GM19324 (cell line): ENCODE data around the gene LMBR1.
"Not testable (repeated sequence)": the region's sequence is repeated elsewhere in the genome, so short reads cannot be mapped to it uniquely, and the experiment has no call there.

ENCODE experiments used
- ATAC-seq: cut with Tn5 transposase; IDR thresholded peaks from one replicate; pipeline ENCODE4 v1.9.1; 2021; ENCODE audit warnings: mild to moderate bottlenecking, moderate library complexity; ENCODE audit not compliant: unreplicated experiment, low FRiP score

Gene LMBR1

DNA sequence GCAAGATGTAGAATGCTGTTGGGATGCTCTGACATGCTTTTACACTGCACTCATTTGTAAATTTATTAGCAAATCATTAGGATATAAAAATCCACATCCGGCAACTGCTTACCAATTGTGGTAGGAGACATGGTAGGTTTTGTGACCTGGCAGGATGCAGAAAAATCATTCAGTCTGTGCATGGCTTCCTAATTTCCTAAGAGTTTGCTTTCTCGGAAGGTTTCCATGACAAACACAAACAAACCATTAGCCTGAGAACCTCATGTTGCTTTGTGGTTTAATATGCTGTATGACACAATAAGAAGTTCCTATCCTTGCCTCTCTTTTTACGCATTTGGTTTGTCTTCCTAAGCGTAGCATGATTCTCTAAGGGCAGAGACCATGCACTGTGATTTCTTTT, 14.7 kb upstream of the LMBR1 start:
- no peak for ATAC-seq

DNA sequence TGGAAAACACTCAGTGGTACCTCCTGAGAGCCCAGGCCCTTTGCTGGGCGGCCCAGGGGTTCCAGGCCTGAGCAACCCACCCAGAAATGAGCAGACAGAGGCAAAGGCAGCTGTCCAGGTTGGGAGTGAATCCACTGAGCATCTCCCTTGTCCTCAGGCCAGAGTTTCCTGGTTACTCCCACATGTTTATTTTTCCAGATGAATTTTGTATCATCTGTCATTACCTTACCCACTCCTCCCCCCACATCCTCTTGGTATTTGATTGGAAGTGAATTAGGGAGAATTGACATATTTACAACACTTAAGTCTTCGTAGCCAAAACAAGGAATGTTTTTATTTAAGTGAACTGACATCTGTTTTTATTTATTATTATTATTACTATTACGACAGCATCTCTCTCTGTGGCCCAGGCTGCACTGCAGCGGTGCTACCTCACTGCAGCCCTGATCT, 13.2 kb upstream of the LMBR1 start:
- ATAC-seq, result no peak

DNA sequence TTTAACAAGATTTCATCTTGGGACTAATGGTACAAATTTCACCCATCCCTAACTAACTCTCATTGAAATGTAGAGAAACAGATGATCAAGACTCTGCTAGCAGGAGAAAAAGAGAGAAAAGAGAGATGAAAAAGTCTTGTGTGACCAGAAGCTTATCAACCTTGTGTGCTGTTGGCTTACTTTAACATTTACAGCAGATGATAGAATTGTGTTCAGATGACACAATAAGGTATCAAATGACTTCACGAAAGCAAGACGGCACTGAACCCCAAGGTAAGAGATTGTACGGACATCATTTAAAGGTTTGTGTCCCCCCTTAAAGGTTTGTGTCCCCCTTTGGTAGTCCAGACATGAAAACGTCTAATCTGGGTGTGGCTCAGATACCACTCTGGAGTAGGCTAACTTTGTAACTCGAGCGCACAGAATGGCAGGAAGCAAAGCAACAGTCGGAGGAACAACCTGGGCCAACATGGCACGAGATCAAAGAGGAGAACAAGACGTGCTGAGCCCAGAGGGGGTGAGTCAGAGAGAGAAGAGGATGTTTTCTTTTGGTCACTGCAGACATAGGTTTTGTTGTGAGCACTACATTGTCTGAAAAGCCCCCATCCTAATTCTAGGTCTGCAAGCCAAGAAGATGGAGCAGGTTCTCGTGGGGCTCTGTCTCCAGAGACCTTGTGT, 10.4 kb upstream of the LMBR1 start:
- ATAC-seq, result no peak

DNA sequence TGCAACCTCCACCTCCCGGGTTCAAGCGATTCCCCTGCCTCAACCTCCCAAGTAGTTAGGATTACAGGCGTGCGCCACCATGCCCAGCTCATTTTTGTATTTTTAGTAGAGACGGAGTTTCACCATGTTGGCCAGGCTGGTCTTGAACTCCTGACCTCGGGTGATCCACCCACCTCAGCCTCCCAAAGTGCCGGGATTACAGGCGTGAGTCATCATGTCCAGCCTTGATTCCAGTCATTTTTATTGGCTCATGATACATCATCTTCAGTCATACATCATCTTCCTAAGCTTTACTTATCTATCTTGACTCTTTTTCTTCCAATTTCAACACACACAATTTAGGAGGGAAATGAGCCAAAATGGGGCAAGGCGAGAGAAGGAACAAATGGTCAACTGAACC, 7.1 kb upstream of the LMBR1 start:
- not testable (repeated sequence) for ATAC-seq

DNA sequence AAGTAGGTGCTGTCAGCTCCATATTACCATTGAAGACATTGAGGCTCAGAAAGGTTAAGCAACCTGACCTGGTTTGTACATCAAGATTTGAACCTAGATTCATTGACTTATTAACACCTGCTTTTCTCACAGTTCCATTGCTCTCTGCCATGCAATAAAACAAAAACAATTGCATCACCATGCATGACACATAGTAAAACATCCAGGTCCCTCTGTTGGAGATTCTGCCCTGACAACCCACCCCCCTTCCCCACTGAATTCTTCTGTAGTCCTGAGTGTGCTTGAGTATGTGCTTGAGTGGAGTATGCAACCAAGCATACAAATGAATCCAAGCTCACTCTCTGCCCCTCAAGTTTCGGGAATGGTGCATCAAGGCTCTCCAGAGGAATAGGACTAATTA, 6.0 kb upstream of the LMBR1 start:
- ATAC-seq, result no peak

DNA sequence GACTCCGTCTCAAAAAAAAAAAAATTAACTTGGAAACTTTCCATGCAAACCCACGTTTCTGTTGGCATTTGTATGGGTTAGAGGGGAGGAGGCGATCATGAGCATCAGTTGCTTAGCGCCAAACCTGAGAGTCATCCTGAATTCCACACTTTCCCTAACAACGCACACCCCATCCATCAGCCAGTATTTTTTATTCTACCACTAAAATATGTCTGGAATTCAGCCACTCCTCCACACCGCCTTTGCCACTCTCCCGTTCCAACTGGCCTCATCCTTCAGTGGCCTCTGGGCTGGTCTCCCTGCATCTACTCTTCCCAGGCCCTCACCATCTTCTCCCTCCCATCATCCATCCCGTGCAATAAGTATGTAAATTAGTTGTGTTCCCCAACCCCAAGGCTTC, 4.7 kb upstream of the LMBR1 start:
- no peak for ATAC-seq

DNA sequence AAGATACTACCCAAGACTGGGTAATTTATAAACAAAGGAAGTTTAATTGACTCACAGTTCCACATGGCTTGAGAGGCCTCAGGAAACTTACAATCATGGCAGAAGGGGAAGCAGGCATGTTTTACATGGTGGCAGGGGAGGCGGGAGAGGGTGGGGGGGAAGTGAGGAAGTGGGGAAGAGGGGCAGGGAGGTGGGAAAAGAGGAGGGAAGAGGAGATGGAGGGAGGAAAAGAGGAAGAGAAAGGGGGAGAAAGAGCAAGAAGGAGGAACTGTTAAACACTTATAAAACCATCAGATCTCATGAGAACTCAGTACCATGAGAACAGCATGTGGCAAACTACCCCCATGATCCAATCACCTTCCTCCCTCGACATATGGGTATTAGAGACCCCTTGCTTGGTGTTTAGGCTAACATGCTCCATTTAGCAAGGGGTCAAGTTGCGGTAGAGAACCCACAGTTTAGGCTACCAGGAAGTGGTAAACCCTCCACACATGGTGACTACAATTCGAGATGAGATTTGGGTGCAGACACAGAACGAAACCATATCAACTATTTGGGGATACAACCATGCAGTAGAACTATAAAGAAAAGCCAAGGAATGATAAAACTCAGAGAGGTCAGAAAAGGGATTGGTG, 3.5 kb upstream of the LMBR1 start:
- no peak for ATAC-seq

DNA sequence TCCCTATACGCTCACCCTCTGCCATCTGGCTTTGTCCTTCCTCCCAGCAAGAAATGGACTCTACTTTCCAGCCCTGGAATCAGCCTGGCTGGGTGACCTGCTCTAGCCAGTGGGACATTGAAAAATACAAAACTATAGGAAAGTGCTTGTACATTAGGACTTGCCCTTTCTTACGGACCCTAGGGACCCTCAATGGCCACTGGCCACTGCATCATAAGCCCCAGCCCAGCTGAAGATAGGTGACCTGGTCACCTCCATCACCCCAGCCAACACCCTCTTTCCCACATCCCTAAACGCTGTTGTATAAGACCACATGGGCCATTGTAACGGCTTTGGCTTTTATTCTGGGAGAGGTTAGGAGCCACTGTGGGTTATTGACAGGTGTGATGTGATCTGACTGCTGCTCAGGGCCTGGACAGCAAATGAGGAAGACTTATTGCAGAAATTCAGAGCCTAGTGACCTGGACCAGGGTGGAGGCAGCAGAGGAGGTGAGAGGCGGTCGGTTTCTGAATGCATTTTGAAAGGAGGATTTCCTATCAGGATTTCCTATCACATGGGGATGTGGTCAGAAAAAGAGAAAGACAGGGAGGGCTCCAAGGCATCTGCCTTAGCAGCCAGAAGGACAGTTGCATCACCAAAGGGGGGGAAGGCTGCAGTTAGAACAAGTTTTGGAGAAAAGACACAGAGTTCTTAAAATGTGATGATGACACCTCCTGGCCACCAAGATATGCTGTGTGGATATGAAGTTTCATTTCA, 2.2 kb upstream of the LMBR1 start:
- no peak for ATAC-seq

DNA sequence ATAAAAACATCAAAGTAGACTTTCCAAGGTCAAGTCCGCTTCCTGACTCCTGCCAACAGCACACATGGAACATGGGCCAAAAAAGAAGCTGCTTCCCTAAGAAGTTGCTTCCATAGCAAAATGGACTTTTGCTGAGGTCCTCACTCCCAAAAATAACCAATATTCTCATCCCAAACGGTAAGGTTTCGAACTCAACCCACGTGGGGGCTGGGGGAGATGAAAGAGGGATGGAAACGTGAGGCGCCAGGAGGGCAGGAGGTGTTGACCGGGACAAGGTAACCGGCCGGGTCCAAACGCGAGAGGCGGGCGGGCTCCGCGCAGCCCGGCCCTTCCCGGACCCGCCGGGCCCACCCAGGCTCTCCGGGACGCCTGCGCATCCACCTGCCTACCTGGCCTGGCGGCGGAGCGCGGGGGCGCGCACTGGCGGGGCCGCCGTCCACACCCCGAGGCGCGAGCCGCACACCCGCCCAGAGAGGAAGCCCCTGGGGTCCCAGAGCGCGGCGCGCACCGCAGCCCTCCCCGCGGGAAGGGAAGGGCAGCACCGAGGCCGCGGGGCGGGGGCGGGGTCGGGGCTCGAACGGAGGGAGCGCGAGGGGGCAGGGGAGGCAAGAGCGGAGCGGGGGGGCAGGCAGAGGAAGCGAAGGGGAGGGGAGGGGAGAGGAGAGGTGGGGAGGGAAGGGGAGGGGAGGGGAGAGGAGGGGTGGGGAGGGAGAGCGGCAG, 742 bp downstream of the LMBR1 start:
- peak; percentile 29 for ATAC-seq

DNA sequence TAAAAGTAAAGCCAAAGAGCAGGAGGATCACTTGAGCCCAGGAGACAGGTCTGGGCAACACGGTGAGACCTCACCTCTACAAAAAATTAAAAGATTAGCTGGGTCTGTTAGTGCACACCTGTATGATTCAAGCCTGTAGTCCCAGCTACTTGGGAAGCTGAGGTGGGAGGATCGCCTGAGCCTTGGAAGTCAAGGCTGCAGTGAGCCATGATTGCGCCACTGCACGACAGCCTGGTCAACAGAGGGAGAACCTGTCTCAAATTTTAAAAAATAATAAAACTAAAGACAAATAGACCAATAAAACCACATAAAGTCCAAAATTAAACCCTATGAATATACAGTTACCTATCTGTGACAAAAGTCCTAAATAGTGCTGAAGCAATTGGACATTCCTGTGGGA, 3.2 kb downstream of the LMBR1 start:
- ATAC-seq, result no peak

DNA sequence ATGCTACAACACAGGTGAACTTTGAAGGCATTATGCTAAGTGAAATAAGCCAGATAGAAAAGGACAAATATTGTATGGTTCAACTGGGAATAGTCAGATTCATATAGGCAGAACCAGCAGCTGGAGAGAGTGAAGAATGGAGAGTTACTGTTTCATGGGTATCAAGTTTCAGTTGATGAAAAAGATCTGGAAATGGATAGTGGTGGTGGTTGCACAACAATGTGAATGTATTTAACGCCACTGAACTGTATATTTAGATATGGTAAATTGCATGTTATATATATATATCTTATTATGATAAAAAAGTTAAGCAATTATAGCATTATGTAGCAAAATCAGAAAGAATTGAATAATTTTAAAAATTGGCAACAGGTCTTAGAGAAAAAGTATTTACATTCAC, 3.9 kb downstream of the LMBR1 start:
- ATAC-seq, result no peak

DNA sequence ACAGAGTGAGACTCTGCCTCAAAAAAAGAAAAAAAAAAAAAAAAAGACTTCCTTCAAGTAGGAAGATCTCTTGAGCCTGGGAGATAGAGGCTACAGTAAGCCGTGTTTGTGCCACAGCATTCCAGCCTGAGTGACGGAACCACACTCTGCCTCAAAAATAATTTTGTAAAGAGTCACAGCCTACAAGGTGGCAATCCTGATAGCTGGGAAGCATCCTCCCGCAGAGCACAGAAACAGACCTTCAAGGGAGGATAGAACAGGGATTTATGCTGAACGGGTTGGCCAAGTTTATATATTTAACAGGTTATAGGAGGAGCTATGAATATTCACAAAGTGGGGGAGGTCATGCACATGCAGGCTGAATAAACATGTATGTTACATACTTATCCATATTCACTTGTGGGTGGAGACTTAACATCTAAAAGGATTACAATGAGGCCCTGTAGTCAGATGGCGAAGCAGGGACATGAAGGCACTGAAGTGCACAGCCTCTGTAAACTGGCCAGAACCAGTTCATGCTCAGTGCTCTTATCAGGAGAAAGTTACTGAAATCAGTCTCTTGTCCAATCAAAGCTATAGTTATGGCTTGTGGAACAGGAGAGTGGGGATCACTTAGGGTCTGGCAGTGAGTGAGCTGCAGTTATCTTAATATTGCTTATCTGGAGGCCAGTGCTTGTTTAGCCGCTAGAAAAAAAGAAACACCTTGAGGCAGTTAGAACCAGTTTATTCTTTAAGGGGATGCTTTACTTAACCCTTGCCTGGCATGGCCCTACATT, 6.8 kb downstream of the LMBR1 start:
- ATAC-seq, result no peak

DNA sequence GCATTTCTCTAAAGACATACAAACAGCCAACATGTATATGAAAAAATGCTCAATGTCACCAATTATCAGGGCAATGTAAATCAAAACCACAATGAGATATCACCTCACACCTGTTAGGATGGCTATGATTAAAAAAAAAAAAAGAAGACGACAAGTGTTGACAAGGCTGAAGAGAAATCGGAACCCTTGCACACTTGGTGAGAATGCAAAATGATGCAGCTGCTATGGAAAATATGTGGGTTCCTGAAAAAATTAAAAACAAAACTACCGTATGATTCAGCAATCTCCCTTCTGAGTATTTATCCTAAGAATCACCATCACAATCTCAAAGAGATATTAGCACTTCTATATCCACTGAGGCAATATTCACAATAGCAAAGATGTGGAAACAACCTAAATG, 11.3 kb downstream of the LMBR1 start:
- ATAC-seq, result no peak

DNA sequence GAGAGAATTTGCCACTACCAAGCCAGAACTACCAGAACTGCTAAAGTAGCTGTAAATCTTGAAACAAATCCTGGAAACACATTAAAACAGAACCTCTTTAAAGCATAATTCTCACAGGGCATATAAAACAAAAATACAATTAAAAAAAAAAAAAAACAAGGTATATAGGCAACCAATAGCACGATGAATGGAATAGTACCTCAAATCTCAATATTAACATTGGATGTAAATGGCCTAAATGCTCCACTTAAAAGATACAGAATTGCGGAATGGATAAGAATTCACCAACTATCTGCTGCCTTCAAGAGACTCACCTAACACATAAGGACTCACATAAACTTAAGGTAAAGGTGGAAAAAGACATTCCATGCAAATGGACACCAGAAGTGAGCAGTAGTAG, 17.2 kb downstream of the LMBR1 start:
- ATAC-seq, result no peak

DNA sequence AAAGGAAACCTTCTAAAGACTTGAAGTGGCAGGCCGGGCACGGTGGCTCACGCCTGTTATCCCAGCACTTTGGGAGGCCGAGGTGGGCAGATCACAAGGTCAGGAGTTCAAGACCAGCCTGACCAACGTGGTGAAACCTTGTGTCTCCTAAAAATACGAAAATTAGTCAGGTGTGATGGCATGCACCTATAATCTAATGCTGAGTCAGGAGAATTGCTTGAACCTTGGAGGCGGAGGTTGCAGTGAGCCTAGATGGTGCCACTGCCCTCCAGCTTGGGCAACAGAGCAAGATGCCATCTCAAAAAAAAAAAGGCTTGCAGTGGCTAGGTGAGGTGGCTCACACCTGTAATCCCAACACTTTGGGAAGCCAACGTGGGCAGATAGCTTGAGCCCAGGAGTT, 24.6 kb downstream of the LMBR1 start:
- not testable (repeated sequence) for ATAC-seq

DNA sequence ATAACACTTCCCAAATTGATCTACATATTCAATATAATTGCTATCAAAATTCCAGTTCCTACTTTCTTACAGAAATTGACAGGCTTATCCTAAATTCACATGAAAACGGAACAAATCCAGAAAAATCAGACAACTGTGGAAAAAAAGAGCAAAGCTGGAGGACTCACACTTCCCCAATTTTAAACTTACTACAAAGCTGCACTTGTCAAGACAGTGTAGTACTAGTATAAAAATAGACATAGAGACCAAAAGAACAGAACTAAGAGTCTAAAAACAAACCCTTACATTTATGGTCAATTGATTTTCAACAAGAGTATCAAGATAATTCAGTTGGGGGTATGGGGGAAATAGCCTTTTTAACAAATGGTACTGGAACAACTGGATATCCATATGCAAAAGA, 27.5 kb downstream of the LMBR1 start:
- ATAC-seq, result no peak

DNA sequence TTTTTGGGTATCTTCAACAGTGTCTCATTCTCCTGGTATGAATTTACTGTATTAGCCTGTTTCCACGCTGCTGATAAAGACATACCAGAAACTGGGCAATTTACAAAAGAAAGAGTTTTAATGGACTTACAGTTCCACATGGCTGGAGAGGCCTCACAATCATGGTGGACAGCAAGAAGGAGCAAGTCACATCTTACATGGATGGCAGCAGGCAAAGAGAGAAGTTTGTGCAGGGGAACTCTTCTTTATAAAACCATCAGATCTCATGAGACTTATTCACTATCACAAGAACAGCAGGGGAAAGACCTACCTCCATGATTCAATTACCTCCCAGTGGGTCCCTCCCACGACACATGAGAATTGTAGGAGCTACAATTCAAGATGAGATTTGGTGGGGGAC, 31.0 kb downstream of the LMBR1 start:
- ATAC-seq, result not testable (repeated sequence)

DNA sequence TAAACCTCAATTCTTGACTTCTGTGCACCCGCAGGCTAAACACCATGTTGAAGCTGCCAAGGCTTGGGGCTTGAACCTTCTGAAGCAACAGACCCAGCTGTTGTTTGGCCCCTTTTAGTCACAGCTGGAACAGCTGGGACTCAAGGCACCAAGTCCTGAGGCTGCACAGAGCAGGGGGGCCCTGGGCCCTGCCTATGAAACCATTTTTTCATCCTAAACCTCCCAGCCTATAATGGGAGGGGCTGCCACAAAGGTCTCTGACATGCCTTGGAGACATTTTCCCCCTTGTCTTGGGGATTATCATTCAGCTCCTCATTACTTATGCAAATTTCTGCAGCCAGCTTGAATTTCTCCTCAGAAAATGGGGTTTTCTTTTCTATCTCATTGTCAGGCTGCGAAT, 31.8 kb downstream of the LMBR1 start:
- ATAC-seq, result no peak

DNA sequence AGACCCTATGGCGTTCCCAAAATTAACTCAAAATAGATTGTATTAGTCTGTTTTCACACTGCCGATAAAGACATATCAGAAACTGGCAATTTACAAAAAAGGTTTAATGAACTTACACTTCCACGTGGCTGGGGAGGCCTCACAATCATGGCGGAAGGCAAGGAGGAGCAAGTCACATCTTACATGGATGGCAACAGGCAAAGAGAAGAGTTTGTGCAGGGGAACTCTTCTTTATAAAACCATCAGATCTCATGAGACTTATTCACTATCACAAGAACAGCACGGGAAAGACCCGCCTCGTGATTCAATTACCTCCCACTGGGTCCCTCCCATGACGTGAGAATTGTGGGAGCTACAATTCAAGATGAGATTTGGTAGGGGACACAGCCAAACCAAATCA, 32.9 kb downstream of the LMBR1 start:
- not testable (repeated sequence) for ATAC-seq

DNA sequence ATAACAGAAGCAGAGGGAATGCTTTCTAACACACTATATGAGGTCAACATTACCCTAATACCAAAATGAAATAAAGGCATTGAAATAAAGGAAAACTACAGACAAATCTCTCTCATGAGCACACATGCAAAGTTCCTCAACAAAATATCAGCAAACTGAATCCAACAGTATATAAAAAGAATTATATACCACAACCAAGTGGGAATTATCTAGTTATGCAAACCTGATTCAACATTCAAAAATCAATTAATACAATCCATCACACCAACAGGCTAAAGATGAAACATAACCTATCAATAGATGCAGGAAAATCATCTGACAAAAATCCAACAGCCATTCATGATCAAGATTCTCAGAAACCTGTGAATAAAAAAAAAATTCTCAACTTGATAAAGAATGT, 34.5 kb downstream of the LMBR1 start:
- ATAC-seq, result no peak
